ENCODE measurements around the gene ODF4.

- TF ChIP-seq CTCF (IDR thresholded peaks at IDR 0.05) (no peak), ZFX (IDR thresholded peaks at IDR 0.05; ENCODE audit: borderline replicate concordance) (no peak)
Observed at GRCh38 chr17:8357910-8358309, 18.3 kb downstream of the ODF4 start.

Data from 22Rv1 (cell line).